Lower lobe of right lung (tissue), 2 donors: ENCODE measurements around the gene IMMP2L. TPM values are rescaled to one million over a fixed set of nuclear protein-coding genes. Genes with fewer than 3 reads are reported as not detected.

Source experiments
- ATAC-seq, 2 donors: fragments of 200-7000 bp; cut with Tn5 transposase; one replicate each; pipeline ENCODE4 v1.9.1; 2020 to 2022; ENCODE audit warnings: mild to moderate bottlenecking in 2 of 2, moderate library complexity in 2 of 2
- DNase-seq: peaks from one replicate; pipeline ENCODE4 v3.0.0-alpha.2; 2020
- H3K27ac ChIP-seq: fragments of 200-600 bp; one replicate; pipeline ENCODE4 v1.8.0; 2022
- H3K27me3 ChIP-seq: fragments of 200-600 bp; one replicate; pipeline ENCODE4 v1.8.0; 2022; ENCODE audit warnings: low read depth
- H3K36me3 ChIP-seq: fragments of 200-600 bp; one replicate; pipeline ENCODE4 v1.8.0; 2022; ENCODE audit warnings: mild to moderate bottlenecking
- H3K4me1 ChIP-seq: fragments of 200-600 bp; one replicate; pipeline ENCODE4 v1.8.0; 2022
- H3K4me3 ChIP-seq: fragments of 200-600 bp; one replicate; pipeline ENCODE4 v1.8.0; 2022; ENCODE audit warnings: mild to moderate bottlenecking
- H3K9me3 ChIP-seq: fragments of 200-600 bp; one replicate; pipeline ENCODE4 v1.8.0; 2022
- CTCF ChIP-seq: fragments of 200-600 bp; IDR thresholded peaks from one replicate; pipeline ENCODE4 v1.8.0; 2022; ENCODE audit warnings: antibody characterized with exemption, mild to moderate bottlenecking
- intact Hi-C: fragments of 100-400 bp; cut with DNase I; formaldehyde crosslinking; loops from one replicate; pipeline ENCODE4 v1.11.0; 2022
- total RNA-seq: library from RNA; stranded (reverse); fragmentation: NEBNext Ultra II Directional; extraction: Animal tissue kit (Norgen Biotek cat#: 25700); gene quantifications from one replicate; pipeline ENCODE4 v1.2.1, GENCODE V29; 2021
- donor health status: DM: no; HTN: yes; CAD: no; lungs with severe emphysema.

Gene IMMP2L
- total RNA-seq, 1 donor from 2014 or later = 14.7 TPM

GRCh38 chr7:111190804-111191203 lies 371.5 kb downstream of the IMMP2L start:
- H3K4me3 ChIP-seq = no peak overlapping the region
- DNase-seq = no peak
- no peak for TF ChIP-seq CTCF
- intact Hi-C loops = no loop called here
- no peaks in the 10 kb centered on the region for H3K9me3 ChIP-seq
- no peaks in the 10 kb centered on the region for H3K4me1 ChIP-seq
- no peak for ATAC-seq
- H3K27ac ChIP-seq = no peak overlapping the region
- no peaks in the 10 kb centered on the region for H3K36me3 ChIP-seq
- H3K27me3 ChIP-seq = no peaks in the 10 kb centered on the region

- Histone ChIP-seq H3K36me3 (no peaks in the 10 kb centered on the region), H3K27ac (no peak overlapping the region), H3K4me3 (no peak overlapping the region), H3K4me1 (no peaks in the 10 kb centered on the region), H3K27me3 (no peaks in the 10 kb centered on the region), H3K9me3 (no peaks in the 10 kb centered on the region)
- no peak for DNase-seq
- intact Hi-C loops = no loop called here
- TF ChIP-seq CTCF = no peak
- ATAC-seq = no peak
Measured at GRCh38 chr7:111184987-111185386, 377.3 kb downstream of the IMMP2L start.

- TF ChIP-seq CTCF = no peak
- Histone ChIP-seq H3K4me1 (no peaks in the 10 kb centered on the region), H3K4me3 (no peak overlapping the region), H3K36me3 (no peaks in the 10 kb centered on the region), H3K27ac (no peak overlapping the region), H3K9me3 (no peaks in the 10 kb centered on the region), H3K27me3 (no peaks in the 10 kb centered on the region)
- no peak for DNase-seq
- intact Hi-C loops = no loop called here
- no peak for ATAC-seq
Measured at GRCh38 chr7:111183321-111183720, 379.0 kb downstream of the IMMP2L start.

GRCh38 chr7:111180338-111180737 lies 382.0 kb downstream of the IMMP2L start:
- H3K4me3 ChIP-seq = no peak overlapping the region
- H3K27me3 ChIP-seq = no peaks in the 10 kb centered on the region
- intact Hi-C loops = no loop called here
- ATAC-seq (no peak), DNase-seq (no peak)
- no peaks in the 10 kb centered on the region for H3K9me3 ChIP-seq
- no peak for TF ChIP-seq CTCF
- no peak overlapping the region for H3K27ac ChIP-seq
- no peaks in the 10 kb centered on the region for H3K4me1 ChIP-seq
- no peaks in the 10 kb centered on the region for H3K36me3 ChIP-seq

GRCh38 chr7:111175908-111176441 lies 386.3 kb downstream of the IMMP2L start:
- DNase-seq (no peak), ATAC-seq (no peak)
- Histone ChIP-seq H3K27ac (no peak overlapping the region), H3K4me3 (no peak overlapping the region), H3K4me1 (no peaks in the 10 kb centered on the region), H3K9me3 (no peaks in the 10 kb centered on the region), H3K27me3 (no peaks in the 10 kb centered on the region), H3K36me3 (no peaks in the 10 kb centered on the region)
- TF ChIP-seq CTCF = no peak
- intact Hi-C loops = no loop called here

- intact Hi-C loops = no loop called here
- no peaks in the 10 kb centered on the region for H3K36me3 ChIP-seq
- ATAC-seq (no peak), DNase-seq (no peak)
- no peaks in the 10 kb centered on the region for H3K9me3 ChIP-seq
- no peak overlapping the region for H3K27ac ChIP-seq
- no peak overlapping the region for H3K4me3 ChIP-seq
- H3K4me1 ChIP-seq = no peaks in the 10 kb centered on the region
- no peak for TF ChIP-seq CTCF
- no peaks in the 10 kb centered on the region for H3K27me3 ChIP-seq
Measured at GRCh38 chr7:111174510-111174909, 387.8 kb downstream of the IMMP2L start.
